Upper lobe of left lung (tissue), 4 donors: ENCODE results near the gene PLXNA2.

Experiments used
- EP300 ChIP-seq, 4 donors: sonication (generic); formaldehyde crosslinking; IDR thresholded peaks; one replicate each; pipeline ENCODE4 v1.5.1; 2017; ENCODE audit warnings: antibody characterized with exemption in 4 of 4, control low read depth in 2 of 4
- POLR2A ChIP-seq, 4 donors: fragments of 450-650 bp; IDR thresholded peaks; one replicate each; pipeline ENCODE4 v1.5.1; 2016 to 2017; ENCODE audit warnings: antibody characterized with exemption in 4 of 4, mild to moderate bottlenecking in 2 of 4
- TF ChIP-seq, protein P1 (sequence below), 6 experiments: fragments of 450-650 bp in 4 of 6; fragments of 200-600 bp in 2 of 6; sonication (generic) in 2 of 6; IDR thresholded peaks; one replicate each; pipeline ENCODE4 v1.5.1; 2016 to 2019; ENCODE audit warnings: antibody characterized with exemption in 6 of 6

DNA sequence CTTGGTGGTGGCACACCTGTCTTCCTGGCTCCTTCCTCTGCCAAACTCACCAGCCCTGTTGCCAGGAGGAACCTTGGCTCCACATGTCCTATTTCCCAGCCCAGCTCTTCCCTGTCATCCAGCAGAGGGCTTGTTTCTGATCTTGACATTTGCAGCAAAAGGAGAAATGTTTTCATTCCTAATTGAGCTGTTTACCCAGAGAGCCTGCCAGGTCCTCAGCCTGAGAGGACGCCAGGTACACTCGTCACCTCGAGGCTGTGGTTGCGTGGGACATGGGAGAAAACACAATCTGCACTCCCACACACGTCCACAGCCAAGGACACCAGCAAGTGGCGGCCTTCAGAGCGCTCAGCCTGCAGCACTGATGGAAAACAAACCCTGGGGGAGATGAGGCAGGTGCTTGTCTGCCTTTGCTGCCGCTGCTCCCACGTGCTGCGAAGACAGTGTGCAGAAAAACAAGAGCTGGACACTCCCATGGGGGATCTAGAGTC is 200.4 kb downstream of the PLXNA2 start:
- TF ChIP-seq POLR2A (IDR thresholded peaks at IDR 0.05) (no peak), EP300 (IDR thresholded peaks at IDR 0.05) (no peak)
- TF ChIP-seq, protein P1, sequence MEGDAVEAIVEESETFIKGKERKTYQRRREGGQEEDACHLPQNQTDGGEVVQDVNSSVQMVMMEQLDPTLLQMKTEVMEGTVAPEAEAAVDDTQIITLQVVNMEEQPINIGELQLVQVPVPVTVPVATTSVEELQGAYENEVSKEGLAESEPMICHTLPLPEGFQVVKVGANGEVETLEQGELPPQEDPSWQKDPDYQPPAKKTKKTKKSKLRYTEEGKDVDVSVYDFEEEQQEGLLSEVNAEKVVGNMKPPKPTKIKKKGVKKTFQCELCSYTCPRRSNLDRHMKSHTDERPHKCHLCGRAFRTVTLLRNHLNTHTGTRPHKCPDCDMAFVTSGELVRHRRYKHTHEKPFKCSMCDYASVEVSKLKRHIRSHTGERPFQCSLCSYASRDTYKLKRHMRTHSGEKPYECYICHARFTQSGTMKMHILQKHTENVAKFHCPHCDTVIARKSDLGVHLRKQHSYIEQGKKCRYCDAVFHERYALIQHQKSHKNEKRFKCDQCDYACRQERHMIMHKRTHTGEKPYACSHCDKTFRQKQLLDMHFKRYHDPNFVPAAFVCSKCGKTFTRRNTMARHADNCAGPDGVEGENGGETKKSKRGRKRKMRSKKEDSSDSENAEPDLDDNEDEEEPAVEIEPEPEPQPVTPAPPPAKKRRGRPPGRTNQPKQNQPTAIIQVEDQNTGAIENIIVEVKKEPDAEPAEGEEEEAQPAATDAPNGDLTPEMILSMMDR (IDR thresholded peaks at IDR 0.05) = peak in 1 of 6 experiments; percentile 22
